MCF 10A (cell line): ENCODE data around the gene DNM2. TPM values are rescaled to one million over a fixed set of nuclear protein-coding genes. Genes with fewer than 3 reads are reported as not detected.

Experiments
- BruUV-seq: library from RNA; stranded (reverse); fragments of 400-500 nt; replicated peaks from 2 replicates; lab custom pipeline; 2021; lab: Mats Ljungman, UMichigan
- CTCF ChIA-PET: fragments of 300-600 bp; sonication (Branson Sonifier 250); formaldehyde crosslinking; extraction: SDS; loops from one replicate; lab custom pipeline; 2021; ENCODE audit warnings: antibody characterized with exemption, inconsistent platforms; lab: Yijun Ruan, JAX
- POLR2A ChIA-PET: fragments of 300-600, 350-650 bp; sonication (Branson Sonifier 250); formaldehyde crosslinking; extraction: SDS; loops from one replicate; lab custom pipeline; 2020; ENCODE audit warnings: antibody characterized with exemption, inconsistent platforms; lab: Yijun Ruan, JAX
- DNase-seq: peaks from one replicate; pipeline ENCODE4 v3.0.0-alpha.2; 2018; ENCODE audit not compliant: unreplicated experiment
- H3K27ac Mint-ChIP-seq: one replicate; pipeline ENCODE4 v1.8.0; 2022; ENCODE audit warnings: mild to moderate bottlenecking, low read depth, mixed read lengths; ENCODE audit not compliant: unreplicated experiment
- H3K27me3 Mint-ChIP-seq: one replicate; pipeline ENCODE4 v1.8.0; 2022; ENCODE audit warnings: mixed read lengths; ENCODE audit not compliant: insufficient read depth, unreplicated experiment
- H3K36me3 Mint-ChIP-seq: one replicate; pipeline ENCODE4 v1.8.0; 2022; ENCODE audit warnings: mild to moderate bottlenecking, moderate library complexity, mixed read lengths; ENCODE audit not compliant: insufficient read depth, unreplicated experiment
- H3K4me1 Mint-ChIP-seq: one replicate; pipeline ENCODE4 v1.8.0; 2022; ENCODE audit warnings: mixed read lengths; ENCODE audit not compliant: insufficient read depth, unreplicated experiment
- H3K4me3 Mint-ChIP-seq: one replicate; pipeline ENCODE4 v1.8.0; 2022; ENCODE audit warnings: mild to moderate bottlenecking, moderate library complexity, mixed read lengths; ENCODE audit not compliant: unreplicated experiment
- H3K9me3 Mint-ChIP-seq: one replicate; pipeline ENCODE4 v1.8.0; 2022; ENCODE audit warnings: mixed read lengths; ENCODE audit not compliant: unreplicated experiment
- CTCF ChIP-seq: fragments of 200-600 bp; IDR thresholded peaks from one replicate; pipeline ENCODE4 v1.8.0; 2022; ENCODE audit warnings: antibody characterized with exemption, mild to moderate bottlenecking; ENCODE audit not compliant: unreplicated experiment
- intact Hi-C: fragments of 100-400 bp; cut with micrococcal nuclease; formaldehyde crosslinking; loops from 2 replicates; pipeline ENCODE4 v1.14.1; 2022
- total RNA-seq: library from RNA; stranded (reverse); gene quantifications from 2 replicates; pipeline ENCODE4 v1.2.3, GENCODE V29; 2022

Gene DNM2
- total RNA-seq, 1 experiment from 2014 or later, result 114 TPM

DNA sequence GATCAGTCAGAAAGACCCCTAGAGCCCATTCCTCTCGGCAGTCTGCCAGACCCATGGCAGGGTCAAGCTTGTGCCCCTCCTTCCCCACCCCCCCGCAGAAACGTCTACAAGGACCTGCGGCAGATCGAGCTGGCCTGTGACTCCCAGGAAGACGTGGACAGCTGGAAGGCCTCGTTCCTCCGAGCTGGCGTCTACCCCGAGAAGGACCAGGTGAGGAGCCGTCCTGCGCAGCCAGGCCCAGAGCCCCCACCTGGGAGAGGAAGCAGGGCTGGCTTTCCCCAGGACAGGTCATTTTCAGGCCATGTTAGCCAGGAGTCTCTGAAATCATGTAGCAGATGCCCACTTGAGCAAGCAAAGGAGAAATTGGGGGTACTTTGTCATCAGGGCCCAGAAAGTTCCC is 105.8 kb downstream of the DNM2 start:
- no peaks in the 10 kb centered on the region for H3K4me1 Mint-ChIP-seq
- no peak for DNase-seq
- CTCF ChIA-PET, result interaction anchor here (1.0 kb wide), 1 partner anchor 243 kb away, joined by 5 read pairs; no protein-coding TSS in a partner anchor
- POLR2A ChIA-PET, result no interaction called here
- TF ChIP-seq CTCF, result no peak
- H3K9me3 Mint-ChIP-seq, result no peaks in the 10 kb centered on the region
- H3K4me3 Mint-ChIP-seq, result no peak overlapping the region
- peaks cover 62% of the 10 kb centered on the region for H3K36me3 Mint-ChIP-seq
- H3K27me3 Mint-ChIP-seq, result no peaks in the 10 kb centered on the region
- no TSS peak for BruUV-seq
- intact Hi-C loops, result no loop called here
- H3K27ac Mint-ChIP-seq, result no peak overlapping the region

DNA sequence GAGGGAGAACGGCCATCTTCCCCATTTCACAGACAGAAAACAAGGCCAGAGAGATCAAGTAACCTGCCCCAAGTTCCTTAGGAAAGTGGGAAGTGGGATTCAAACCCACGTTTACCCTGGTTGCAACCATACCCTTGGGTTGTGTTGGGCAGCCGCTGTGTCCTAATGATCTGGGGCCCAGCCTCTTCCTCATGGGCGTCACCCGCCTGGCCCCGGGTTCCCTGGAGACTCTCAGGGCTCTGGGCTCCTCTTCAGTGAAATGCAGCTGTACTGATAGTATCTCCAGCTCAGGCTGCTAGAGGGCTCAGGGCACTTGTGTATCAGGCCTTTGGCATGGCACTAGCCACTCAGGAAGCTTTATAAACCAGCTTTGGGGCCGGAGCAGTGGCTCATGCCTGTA is 108.4 kb downstream of the DNM2 start:
- ChIA-PET CTCF (interaction anchor here (0.5 kb wide), 1 partner anchor 33 kb away, joined by 4 read pairs; no protein-coding TSS in a partner anchor), POLR2A (no interaction called here)
- Mint-ChIP-seq H3K27ac (no peak overlapping the region), H3K4me3 (no peak overlapping the region), H3K36me3 (peaks cover 62% of the 10 kb centered on the region), H3K4me1 (no peaks in the 10 kb centered on the region), H3K27me3 (no peaks in the 10 kb centered on the region), H3K9me3 (no peaks in the 10 kb centered on the region)
- no TSS peak for BruUV-seq
- intact Hi-C loops, result no loop called here
- no peak for DNase-seq
- no peak for TF ChIP-seq CTCF

DNA sequence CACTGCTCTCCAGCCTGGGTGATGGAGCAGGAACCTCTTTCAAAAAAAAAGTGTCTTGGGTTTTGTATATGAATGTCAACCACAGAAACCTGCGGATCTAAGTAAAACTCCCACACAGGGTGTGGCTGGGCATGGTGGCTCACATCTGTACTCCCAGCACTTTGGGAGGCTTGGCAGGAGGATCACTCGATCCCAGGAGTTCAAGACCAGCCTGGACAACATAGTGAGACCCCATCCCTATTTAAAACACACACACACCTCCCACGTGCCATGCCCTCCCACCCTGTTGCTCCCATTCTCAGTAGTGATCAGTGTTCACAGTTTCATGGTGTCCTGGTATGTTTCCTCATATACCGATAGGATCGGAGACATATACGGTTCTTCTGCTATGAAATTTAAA is 109.0 kb downstream of the DNM2 start:
- ChIA-PET POLR2A (no interaction called here), CTCF (interaction anchor here (0.5 kb wide), 1 partner anchor 34 kb away, joined by 4 read pairs; no protein-coding TSS in a partner anchor)
- Mint-ChIP-seq H3K36me3 (peaks cover 62% of the 10 kb centered on the region), H3K27me3 (no peaks in the 10 kb centered on the region), H3K4me3 (no peak overlapping the region), H3K4me1 (no peaks in the 10 kb centered on the region), H3K9me3 (no peaks in the 10 kb centered on the region), H3K27ac (no peak overlapping the region)
- no peak for TF ChIP-seq CTCF
- intact Hi-C loops, result no loop called here
- BruUV-seq, result no TSS peak
- no peak for DNase-seq

DNA sequence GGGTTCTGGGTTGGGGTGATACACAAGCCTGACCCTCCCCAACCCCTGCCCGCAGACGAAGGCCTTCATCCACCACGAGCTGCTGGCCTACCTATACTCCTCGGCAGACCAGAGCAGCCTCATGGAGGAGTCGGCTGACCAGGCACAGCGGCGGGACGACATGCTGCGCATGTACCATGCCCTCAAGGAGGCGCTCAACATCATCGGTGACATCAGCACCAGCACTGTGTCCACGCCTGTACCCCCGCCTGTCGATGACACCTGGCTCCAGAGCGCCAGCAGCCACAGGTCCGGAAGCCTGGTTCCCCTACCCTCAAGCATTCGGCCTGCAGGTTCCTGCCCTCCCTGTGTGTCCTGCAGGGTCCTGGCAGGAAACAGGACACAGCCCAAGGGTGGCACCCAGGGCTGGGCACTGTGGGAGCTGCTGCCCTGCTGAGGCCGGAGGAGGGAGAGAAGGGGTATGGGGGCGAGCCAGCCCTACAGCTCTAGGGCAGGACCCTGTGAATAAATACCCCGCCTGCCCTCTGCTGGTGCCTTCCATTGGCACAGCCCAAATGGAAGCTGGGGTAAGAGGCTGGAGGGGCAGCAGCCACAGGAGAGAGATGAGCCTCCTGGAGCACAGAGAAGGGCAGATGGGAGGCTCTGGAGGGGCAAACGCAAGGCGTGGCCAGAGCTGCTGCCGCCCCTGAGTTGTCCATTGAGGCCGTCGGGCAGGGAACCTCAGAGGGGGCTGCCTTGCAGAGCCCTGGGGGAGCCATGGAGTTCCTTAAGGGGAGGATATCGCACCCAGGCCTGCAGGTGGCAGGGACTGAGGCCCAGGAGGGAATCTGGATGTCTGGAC is 111.3 kb downstream of the DNM2 start:
- H3K27ac Mint-ChIP-seq, result no peak overlapping the region
- CTCF ChIA-PET, result interaction anchor here (0.7 to 1.8 kb wide), 3 partner anchors 35 to 1966 kb away, joined by 3 to 5 read pairs (median 5); no protein-coding TSS in a partner anchor
- no peaks in the 10 kb centered on the region for H3K4me1 Mint-ChIP-seq
- DNase-seq, result no peak
- POLR2A ChIA-PET, result no interaction called here
- no peaks in the 10 kb centered on the region for H3K9me3 Mint-ChIP-seq
- peaks cover 54% of the 10 kb centered on the region for H3K36me3 Mint-ChIP-seq
- intact Hi-C loops, result no loop called here
- TF ChIP-seq CTCF, result no peak
- H3K4me3 Mint-ChIP-seq, result no peak overlapping the region
- BruUV-seq, result no TSS peak
- H3K27me3 Mint-ChIP-seq, result no peaks in the 10 kb centered on the region
